K562 (cell line): Measurements from ENCODE around the gene ZMPSTE24. TPM values are rescaled to one million over a fixed set of nuclear protein-coding genes. Genes with fewer than 3 reads are reported as not detected.

Experiments used
- CHD4 ChIP-seq: fragments of 200-600 bp; sonication (generic); IDR thresholded peaks from 3 replicates; pipeline ENCODE4 v1.6.1; 2012; ENCODE audit warnings: low read depth, mild to moderate bottlenecking, mixed read lengths, low read length, inconsistent platforms; ENCODE audit not compliant: insufficient read depth, insufficient replicate concordance, poor library complexity, severe bottlenecking
- CREB3 ChIP-seq: fragments of 450-650 bp; conservative IDR thresholded peaks from 2 replicates; pipeline ENCODE4 v1.6.1; 2016; ENCODE audit warnings: missing genetic modification characterization, low read depth, mild to moderate bottlenecking, missing compliant biosample characterization, moderate library complexity
- CREM ChIP-seq: IDR thresholded peaks from 2 replicates; pipeline ENCODE4 v1.6.1; 2014; ENCODE audit warnings: antibody characterized with exemption, low read depth
- HDAC2 ChIP-seq: fragments of 450-650 bp; IDR thresholded peaks from 2 replicates; pipeline ENCODE4 v1.6.1; 2016; ENCODE audit warnings: mild to moderate bottlenecking
- HDAC6 ChIP-seq: IDR thresholded peaks from 2 replicates; pipeline ENCODE4 v1.6.1; 2012; ENCODE audit warnings: low read depth, mild to moderate bottlenecking, control low read depth, inconsistent platforms, low read length, moderate library complexity
- HMBOX1 ChIP-seq: sonication (generic); IDR thresholded peaks from 2 replicates; pipeline ENCODE4 v1.6.1; 2016
- LCOR ChIP-seq: sonication (generic); formaldehyde crosslinking; IDR thresholded peaks from 2 replicates; pipeline ENCODE4 v1.8.0; 2022; ENCODE audit warnings: mild to moderate bottlenecking, missing genetic modification reagents
- MAX ChIP-seq: sonication (generic); formaldehyde crosslinking; IDR thresholded peaks from 2 replicates; pipeline ENCODE4 v1.9.0; 2022; ENCODE audit warnings: mild to moderate bottlenecking, missing genetic modification reagents
- NR1H2 ChIP-seq: sonication (generic); formaldehyde crosslinking; IDR thresholded peaks from 2 replicates; pipeline ENCODE4 v1.4.0; 2020; ENCODE audit warnings: mild to moderate bottlenecking, missing genetic modification reagents
- NR2F6 ChIP-seq: fragments of 450-650 bp; formaldehyde crosslinking; IDR thresholded peaks from 2 replicates; pipeline ENCODE4 v1.4.0; 2020; ENCODE audit warnings: mild to moderate bottlenecking
- PCBP2 ChIP-seq: fragments of 200-400 bp; formaldehyde crosslinking; IDR thresholded peaks from 2 replicates; pipeline ENCODE4 v1.6.1; 2018; ENCODE audit warnings: low read length, low read depth, mild to moderate bottlenecking, moderate library complexity; ENCODE audit not compliant: poor library complexity, severe bottlenecking
- SREBF1 ChIP-seq: fragments of 150-350 bp; IDR thresholded peaks from 2 replicates; pipeline ENCODE4 v1.6.1; 2014; ENCODE audit warnings: antibody characterized with exemption, low read depth, low read length, borderline replicate concordance
- SRSF7 ChIP-seq: fragments of 200-400 bp; formaldehyde crosslinking; optimal IDR thresholded peaks from 2 replicates; pipeline ENCODE3; 2017; ENCODE audit warnings: mild to moderate bottlenecking, low read depth, low read length
- ZBED1 ChIP-seq: IDR thresholded peaks from 2 replicates; pipeline ENCODE4 v1.6.1; 2014
- ZBTB43 ChIP-seq: sonication (generic); formaldehyde crosslinking; IDR thresholded peaks from 2 replicates; pipeline ENCODE4 v1.8.0; 2023; ENCODE audit warnings: mild to moderate bottlenecking, missing genetic modification reagents
- ZNF277 ChIP-seq: fragments of 250-450 bp; sonication (Bioruptor Pico); IDR thresholded peaks from 2 replicates; pipeline ENCODE4 v1.8.0; 2022; ENCODE audit warnings: inconsistent platforms, mild to moderate bottlenecking, moderate library complexity, borderline replicate concordance
- ZNF282 ChIP-seq: sonication (generic); formaldehyde crosslinking; IDR thresholded peaks from 2 replicates; pipeline ENCODE4 v1.8.1; 2023; ENCODE audit warnings: missing genetic modification reagents
- ZNF592 ChIP-seq: fragments of 450-650 bp; IDR thresholded peaks from 2 replicates; pipeline ENCODE4 v1.6.1; 2017; ENCODE audit warnings: antibody characterized with exemption, mild to moderate bottlenecking
- polyA plus RNA-seq, 8 experiments: library from polyadenylated mRNA; depleted of rRNA in 4 of 8; stranded (reverse) in 5 of 8; unstranded in 3 of 8; fragments of >200 nt; fragmentation: Nextera tagmentation in 2 of 8; fragmentation: Illumina TruSeq in 1 of 8; extraction: Ambion mirVana in 2 of 8; extraction: Trizol in 1 of 8; gene quantifications; 2 replicates each; pipeline versions ENCODE4 v1.2.1 to v1.2.3, GENCODE V29; 2011 to 2014; ENCODE audit warnings: inconsistent platforms in 1 of 8, missing spikeins in 1 of 8
- total RNA-seq, 7 experiments: library from RNA; depleted of rRNA in 6 of 7; stranded (reverse); fragments of >200 nt in 6 of 7; fragmentation: Illumina TruSeq in 2 of 7; extraction: Trizol in 2 of 7; gene quantifications; 2 replicates each; pipeline versions ENCODE4 v1.2.1 to v1.2.3, GENCODE V29; 2011 to 2021; ENCODE audit warnings: low replicate concordance in 1 of 7

Gene ZMPSTE24
- total and polyA plus RNA-seq, 9 of the 15 experiments (the other 6 are each of a cell fraction or from before 2014, with no cell fraction given): 30.7 to 75.9 (median 64.3) TPM

- peak; percentile 88; the same call in 1 of the 2 replicates for TF ChIP-seq ZBTB43 (CRISPR knock-in tag)
- 0 out of 2 replicates have a peak, but pooled peaks have one; percentile 76 for TF ChIP-seq ZBED1
- no peak for TF ChIP-seq ZNF277 (CRISPR knock-in tag)
- TF ChIP-seq HDAC6: no peak
- TF ChIP-seq CREB3 (tag): no peak; the same call in 1 of the 2 replicates
- peak; percentile 95 for TF ChIP-seq MAX (CRISPR knock-in tag)
- TF ChIP-seq LCOR: peak; percentile 76
- no peak for TF ChIP-seq SRSF7
- TF ChIP-seq HDAC2: peak; percentile 80; the same call in 1 of the 2 replicates
- peak; percentile 79 for TF ChIP-seq HMBOX1
- no peak for TF ChIP-seq CHD4
- TF ChIP-seq SREBF1: peak; percentile 15; the same call in 1 of the 2 replicates
- TF ChIP-seq ZNF592: no peak
- TF ChIP-seq PCBP2: no peak
- TF ChIP-seq CREM: peak; percentile 94
- TF ChIP-seq NR2F6 (CRISPR knock-in tag): no peak
- TF ChIP-seq NR1H2 (CRISPR knock-in tag): peak; percentile 59; the same call in 1 of the 2 replicates
- peak; percentile 9; the same call in 1 of the 2 replicates for TF ChIP-seq ZNF282 (CRISPR knock-in tag)
Observed at GRCh38 chr1:40257688-40258444, at the start of gene ZMPSTE24 (continued).
